ENCODE data around the gene TMEM212.

GRCh38 chr3:171874879-171875278 is 31.7 kb downstream of the TMEM212 start:
- no peak for TF ChIP-seq POLR2A (IDR thresholded peaks at IDR 0.05)
- TF ChIP-seq CTCF (IDR thresholded peaks at IDR 0.05): no peak

Measured in right lobe of liver (tissue), 4 donors.